OCI-LY1 (cell line): ENCODE results near the gene POLD4.

Experiments
- H2AFZ ChIP-seq: fragments of 200-600 bp; sonication (generic), shearing (Covaris generic); 2 replicates; pipeline ENCODE4 v1.6.0; 2014; ENCODE audit warnings: antibody characterized with exemption, mild to moderate bottlenecking, low read length
- H3F3A ChIP-seq: fragments of 200-600 bp; sonication (generic), shearing (Covaris generic); 2 replicates; pipeline ENCODE4 v1.6.0; 2014; ENCODE audit warnings: mild to moderate bottlenecking, antibody characterized with exemption, low read length, moderate library complexity; ENCODE audit not compliant: insufficient read depth
- H3K27ac ChIP-seq: fragments of 200-600 bp; sonication (generic); 2 replicates; pipeline ENCODE4 v1.5.1; 2014; ENCODE audit warnings: low read length, mixed run types, mild to moderate bottlenecking, low read depth; ENCODE audit not compliant: poor library complexity, severe bottlenecking
- H3K27me3 ChIP-seq: fragments of 200-600 bp; sonication (generic); 2 replicates; pipeline ENCODE4 v1.6.0; 2014; ENCODE audit warnings: antibody characterized with exemption, mild to moderate bottlenecking, low read length, moderate library complexity; ENCODE audit not compliant: insufficient read depth
- H3K36me3 ChIP-seq: fragments of 200-600 bp; sonication (generic); 2 replicates; pipeline ENCODE4 v1.6.1; 2014; ENCODE audit warnings: mild to moderate bottlenecking, antibody characterized with exemption, low read length, moderate library complexity, mixed read lengths; ENCODE audit not compliant: insufficient read depth
- H3K4me1 ChIP-seq: fragments of 200-600 bp; sonication (generic); 2 replicates; pipeline ENCODE4 v1.5.1; 2014; ENCODE audit warnings: mild to moderate bottlenecking, low read length, moderate library complexity; ENCODE audit not compliant: insufficient read depth, severe bottlenecking
- H3K4me2 ChIP-seq: fragments of 200-600 bp; sonication (generic), shearing (Covaris generic); 2 replicates; pipeline ENCODE4 v1.6.1; 2014; ENCODE audit warnings: low read length
- H3K4me3 ChIP-seq: fragments of 200-600 bp; sonication (generic); 2 replicates; pipeline ENCODE4 v1.5.1; 2014; ENCODE audit warnings: low read length, low read depth, mild to moderate bottlenecking, mixed read lengths; ENCODE audit not compliant: poor library complexity, severe bottlenecking
- H3K79me2 ChIP-seq: fragments of 200-600 bp; shearing (Covaris generic); 2 replicates; pipeline ENCODE4 v1.6.1; 2016; ENCODE audit warnings: mixed run types, low read length, mixed read lengths; ENCODE audit not compliant: insufficient read depth
- H3K9ac ChIP-seq: fragments of 200-600 bp; sonication (generic), shearing (Covaris generic); 2 replicates; pipeline ENCODE4 v1.6.1; 2014; ENCODE audit warnings: mild to moderate bottlenecking, low read length, mixed read lengths
- H3K9me2 ChIP-seq: fragments of 200-600 bp; sonication (generic), shearing (Covaris generic); 2 replicates; pipeline ENCODE4 v1.6.1; 2014; ENCODE audit warnings: low read depth, mild to moderate bottlenecking, low read length, mixed read lengths
- H3K9me3 ChIP-seq: fragments of 200-600 bp; shearing (Covaris generic); 2 replicates; pipeline ENCODE4 v1.6.1; 2014; ENCODE audit warnings: low read length, mixed read lengths
- H4K20me1 ChIP-seq: fragments of 200-600 bp; sonication (generic), shearing (Covaris generic); 2 replicates; pipeline ENCODE4 v1.6.0; 2016; ENCODE audit warnings: mild to moderate bottlenecking, low read length; ENCODE audit not compliant: insufficient read depth
- EZH2 ChIP-seq: fragments of 200-600 bp; sonication (generic), shearing (Covaris generic); IDR thresholded peaks from 2 replicates; pipeline ENCODE4 v1.8.0; 2017; ENCODE audit warnings: borderline replicate concordance, mixed run types, mild to moderate bottlenecking, antibody characterized with exemption, low read length, moderate library complexity, mixed read lengths
- TF ChIP-seq, protein P1 (sequence below): fragments of 200-600 bp; sonication (generic), shearing (Covaris generic); IDR thresholded peaks from 2 replicates; pipeline ENCODE4 v1.5.1; 2017; ENCODE audit warnings: mild to moderate bottlenecking, antibody characterized with exemption, low read length, moderate library complexity, mixed read lengths

The POLD4 gene

DNA sequence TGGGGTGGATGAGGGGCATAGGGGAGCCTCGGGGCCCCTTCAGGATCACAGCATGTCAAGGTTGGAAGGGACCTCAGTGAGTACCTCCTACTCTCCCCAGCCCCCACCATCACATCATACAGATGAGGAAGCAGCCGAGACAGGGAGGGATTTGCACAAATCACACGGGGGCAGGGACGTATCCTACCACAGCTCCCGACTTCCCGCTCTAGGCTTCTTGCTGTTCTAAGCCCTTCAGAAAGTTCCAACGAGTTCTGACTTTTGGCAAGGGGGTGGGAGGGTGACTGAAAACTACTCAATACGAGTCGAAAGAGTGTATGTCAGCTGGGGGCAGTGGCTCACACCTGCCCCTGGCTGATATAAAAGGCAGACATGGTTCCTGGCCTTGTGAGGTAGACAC, 33.7 kb upstream of the POLD4 start:
- TF ChIP-seq, protein P1, sequence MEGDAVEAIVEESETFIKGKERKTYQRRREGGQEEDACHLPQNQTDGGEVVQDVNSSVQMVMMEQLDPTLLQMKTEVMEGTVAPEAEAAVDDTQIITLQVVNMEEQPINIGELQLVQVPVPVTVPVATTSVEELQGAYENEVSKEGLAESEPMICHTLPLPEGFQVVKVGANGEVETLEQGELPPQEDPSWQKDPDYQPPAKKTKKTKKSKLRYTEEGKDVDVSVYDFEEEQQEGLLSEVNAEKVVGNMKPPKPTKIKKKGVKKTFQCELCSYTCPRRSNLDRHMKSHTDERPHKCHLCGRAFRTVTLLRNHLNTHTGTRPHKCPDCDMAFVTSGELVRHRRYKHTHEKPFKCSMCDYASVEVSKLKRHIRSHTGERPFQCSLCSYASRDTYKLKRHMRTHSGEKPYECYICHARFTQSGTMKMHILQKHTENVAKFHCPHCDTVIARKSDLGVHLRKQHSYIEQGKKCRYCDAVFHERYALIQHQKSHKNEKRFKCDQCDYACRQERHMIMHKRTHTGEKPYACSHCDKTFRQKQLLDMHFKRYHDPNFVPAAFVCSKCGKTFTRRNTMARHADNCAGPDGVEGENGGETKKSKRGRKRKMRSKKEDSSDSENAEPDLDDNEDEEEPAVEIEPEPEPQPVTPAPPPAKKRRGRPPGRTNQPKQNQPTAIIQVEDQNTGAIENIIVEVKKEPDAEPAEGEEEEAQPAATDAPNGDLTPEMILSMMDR: no peak
- no peak for TF ChIP-seq EZH2

GRCh38 chr11:67384851-67385366, 31.6 kb upstream of the POLD4 start:
- no peak for TF ChIP-seq EZH2
- TF ChIP-seq, protein P1: no peak
- H3K4me2 ChIP-seq: no peak overlapping the region

More for the DNA sequence above, 33.7 kb upstream of the POLD4 start:
- H3K36me3 ChIP-seq: no peaks in the 10 kb centered on the region
- no peaks in the 10 kb centered on the region for H3F3A ChIP-seq
- H3K27ac ChIP-seq: no peak overlapping the region
- H3K4me3 ChIP-seq: no peak overlapping the region
- H2AFZ ChIP-seq: no peak overlapping the region
- no peaks in the 10 kb centered on the region for H3K79me2 ChIP-seq
- H3K9ac ChIP-seq: no peak overlapping the region
- no peaks in the 10 kb centered on the region for H4K20me1 ChIP-seq
- H3K27me3 ChIP-seq: no peaks in the 10 kb centered on the region; the same call in 1 of the 2 replicates
- H3K4me1 ChIP-seq: peaks cover 10% of the 10 kb centered on the region
- no peaks in the 10 kb centered on the region for H3K9me3 ChIP-seq
- no peak overlapping the region for H3K4me2 ChIP-seq
- H3K9me2 ChIP-seq: no peaks in the 10 kb centered on the region

GRCh38 chr11:67382276-67383136, 29.2 kb upstream of the POLD4 start:
- H3K79me2 ChIP-seq: no peaks in the 10 kb centered on the region
- H3K27ac ChIP-seq: no peak overlapping the region
- no peaks in the 10 kb centered on the region for H3K9me3 ChIP-seq
- no peaks in the 10 kb centered on the region for H3K36me3 ChIP-seq
- no peak overlapping the region for H2AFZ ChIP-seq
- H3K4me1 ChIP-seq: peaks cover 12% of the 10 kb centered on the region
- H3K27me3 ChIP-seq: no peaks in the 10 kb centered on the region; the same call in 1 of the 2 replicates
- H3F3A ChIP-seq: no peaks in the 10 kb centered on the region
- no peaks in the 10 kb centered on the region for H4K20me1 ChIP-seq
- no peak overlapping the region for H3K4me2 ChIP-seq
- TF ChIP-seq, protein P1: peak; percentile 98
- no peak for TF ChIP-seq EZH2
- no peaks in the 10 kb centered on the region for H3K9me2 ChIP-seq
- H3K9ac ChIP-seq: no peak overlapping the region
- H3K4me3 ChIP-seq: no peak overlapping the region

More at GRCh38 chr11:67384851-67385366, 31.6 kb upstream of the POLD4 start:
- Histone ChIP-seq H3K36me3 (no peaks in the 10 kb centered on the region), H3F3A (no peaks in the 10 kb centered on the region), H3K9ac (no peak overlapping the region), H4K20me1 (no peaks in the 10 kb centered on the region), H2AFZ (no peak overlapping the region), H3K9me3 (no peaks in the 10 kb centered on the region), H3K4me1 (peaks cover 12% of the 10 kb centered on the region), H3K27ac (no peak overlapping the region), H3K4me3 (no peak overlapping the region), H3K79me2 (no peaks in the 10 kb centered on the region), H3K27me3 (no peaks in the 10 kb centered on the region; the same call in 1 of the 2 replicates), H3K9me2 (no peaks in the 10 kb centered on the region)
